GM23338 (cell line): ENCODE results near the gene B4GALNT4.

ENCODE experiments used
- CREB1 ChIP-seq: fragments of 250-450 bp; sonication (Bioruptor Pico); IDR thresholded peaks from 2 replicates; pipeline ENCODE4 v1.5.0; 2020; ENCODE audit warnings: low read depth, mild to moderate bottlenecking, moderate library complexity
- CTCF ChIP-seq, 2 experiments: fragments of 200-600 bp in 1 of 2; sonication (generic) in 1 of 2; conservative IDR thresholded peaks; 2 replicates each; pipeline versions ENCODE4 v1.5.1 to v1.6.1; 2016 to 2017; ENCODE audit warnings: antibody characterized with exemption in 2 of 2, low read depth in 2 of 2, mild to moderate bottlenecking in 2 of 2, moderate library complexity in 1 of 2
- ETS1 ChIP-seq: IDR thresholded peaks from 2 replicates; pipeline ENCODE4 v1.6.1; 2016; ENCODE audit warnings: antibody characterized with exemption
- EZH2 ChIP-seq: fragments of 200-600 bp; sonication (generic); IDR thresholded peaks from one replicate; pipeline ENCODE4 v1.8.0; 2017; ENCODE audit warnings: antibody characterized with exemption, mild to moderate bottlenecking, low read depth; ENCODE audit not compliant: unreplicated experiment
- EZH2phosphoT487 ChIP-seq: fragments of 200-600 bp; sonication (generic); IDR thresholded peaks from one replicate; pipeline ENCODE4 v1.8.1; 2018; ENCODE audit warnings: antibody characterized with exemption; ENCODE audit not compliant: unreplicated experiment
- POLR2AphosphoS5 ChIP-seq: IDR thresholded peaks from 2 replicates; pipeline ENCODE4 v1.6.1; 2016; ENCODE audit warnings: antibody characterized with exemption, low read depth
- REST ChIP-seq: IDR thresholded peaks from one replicate; pipeline ENCODE4 v1.6.1; 2018; ENCODE audit warnings: antibody characterized with exemption; ENCODE audit not compliant: unreplicated experiment
- ZNF114 ChIP-seq: fragments of 250-450 bp; sonication (Bioruptor Pico); IDR thresholded peaks from 2 replicates; pipeline ENCODE4 v1.5.0; 2020; ENCODE audit warnings: mild to moderate bottlenecking, moderate library complexity
- ZNF331 ChIP-seq: fragments of 250-450 bp; sonication (Bioruptor Pico); IDR thresholded peaks from 2 replicates; pipeline ENCODE4 v1.5.0; 2020; ENCODE audit warnings: low read depth, mild to moderate bottlenecking, moderate library complexity

GRCh38 chr11:428295-428694 is 59.0 kb downstream of the B4GALNT4 start:
- TF ChIP-seq CTCF (conservative IDR thresholded peaks at IDR 0.05; ENCODE audit: low read depth in 2 of 2) = no peak
- no peak for TF ChIP-seq EZH2
- no peak for TF ChIP-seq POLR2AphosphoS5
- no peak for TF ChIP-seq ZNF114 (CRISPR knock-in tag)
- TF ChIP-seq EZH2phosphoT487 = no peak
- TF ChIP-seq ETS1 = no peak
- TF ChIP-seq CREB1 (CRISPR knock-in tag) = no peak
- TF ChIP-seq REST = no peak
- TF ChIP-seq ZNF331 (CRISPR knock-in tag) = no peak
